ENCODE data around the gene RGP1. TPM values are rescaled to one million over a fixed set of nuclear protein-coding genes. Genes with fewer than 3 reads are reported as not detected.

The RGP1 gene
- total RNA-seq, 2 donors from 2014 or later = 21.3 to 25.7 TPM

DNA sequence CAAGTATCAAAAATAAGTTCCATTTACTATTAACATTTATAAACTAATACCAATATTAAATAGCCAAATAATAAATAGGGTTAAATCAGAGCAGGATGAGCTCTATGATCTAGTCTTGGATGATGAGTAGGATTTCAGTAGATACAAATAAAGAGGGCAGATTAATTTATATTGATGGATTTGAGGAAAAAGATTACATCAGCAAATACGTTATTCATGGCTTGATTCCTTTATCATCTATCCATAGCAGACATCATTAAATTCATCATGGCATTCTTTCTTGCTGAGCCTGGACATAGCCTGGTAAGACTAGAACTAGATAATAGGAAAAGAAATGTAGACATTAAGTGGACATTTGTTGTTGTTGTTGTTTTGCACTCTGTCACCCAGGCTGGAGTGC, 18.4 kb downstream of the RGP1 start:
- peaks cover 0 to 22% of the 10 kb centered on the region in 2 donors for H3K4me1 ChIP-seq
- no peaks in the 10 kb centered on the region for H3K36me3 ChIP-seq
- no peaks in the 10 kb centered on the region for H3K27me3 ChIP-seq
- TF ChIP-seq, protein P1, sequence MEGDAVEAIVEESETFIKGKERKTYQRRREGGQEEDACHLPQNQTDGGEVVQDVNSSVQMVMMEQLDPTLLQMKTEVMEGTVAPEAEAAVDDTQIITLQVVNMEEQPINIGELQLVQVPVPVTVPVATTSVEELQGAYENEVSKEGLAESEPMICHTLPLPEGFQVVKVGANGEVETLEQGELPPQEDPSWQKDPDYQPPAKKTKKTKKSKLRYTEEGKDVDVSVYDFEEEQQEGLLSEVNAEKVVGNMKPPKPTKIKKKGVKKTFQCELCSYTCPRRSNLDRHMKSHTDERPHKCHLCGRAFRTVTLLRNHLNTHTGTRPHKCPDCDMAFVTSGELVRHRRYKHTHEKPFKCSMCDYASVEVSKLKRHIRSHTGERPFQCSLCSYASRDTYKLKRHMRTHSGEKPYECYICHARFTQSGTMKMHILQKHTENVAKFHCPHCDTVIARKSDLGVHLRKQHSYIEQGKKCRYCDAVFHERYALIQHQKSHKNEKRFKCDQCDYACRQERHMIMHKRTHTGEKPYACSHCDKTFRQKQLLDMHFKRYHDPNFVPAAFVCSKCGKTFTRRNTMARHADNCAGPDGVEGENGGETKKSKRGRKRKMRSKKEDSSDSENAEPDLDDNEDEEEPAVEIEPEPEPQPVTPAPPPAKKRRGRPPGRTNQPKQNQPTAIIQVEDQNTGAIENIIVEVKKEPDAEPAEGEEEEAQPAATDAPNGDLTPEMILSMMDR (IDR thresholded peaks at IDR 0.05) = no peak
- no peak overlapping the region for H3K4me3 ChIP-seq
- H3K27ac ChIP-seq = no peak overlapping the region
- H3K9me3 ChIP-seq = no peaks in the 10 kb centered on the region
- no peak for DNase-seq (ENCODE audit: low spot score)

DNA sequence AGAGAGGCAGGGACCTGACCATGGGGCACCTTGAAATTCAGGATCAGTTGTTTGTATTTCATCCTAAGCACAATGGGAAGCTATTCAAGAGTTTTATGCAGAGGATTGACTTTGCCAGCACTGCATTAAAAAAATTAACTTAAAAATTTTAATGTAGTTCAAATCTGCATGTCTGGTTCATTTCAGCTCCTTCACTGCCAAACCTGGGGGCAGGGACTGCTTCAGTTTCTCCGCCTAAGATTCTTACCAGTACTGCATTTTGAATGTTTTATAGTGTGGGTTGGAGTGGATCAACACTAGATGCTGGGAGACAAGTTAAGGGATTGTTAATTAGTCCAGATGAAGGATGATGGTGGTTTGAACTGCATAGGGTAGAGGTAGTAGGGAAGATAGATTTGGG, 20.7 kb downstream of the RGP1 start:
- no peak for DNase-seq (ENCODE audit: low spot score)
- TF ChIP-seq, protein P1 (IDR thresholded peaks at IDR 0.05) = no peak
- H3K27ac ChIP-seq = no peak overlapping the region
- no peaks in the 10 kb centered on the region for H3K36me3 ChIP-seq
- H3K4me1 ChIP-seq = peaks cover 0 to 22% of the 10 kb centered on the region in 2 donors
- H3K4me3 ChIP-seq = no peak overlapping the region
- H3K27me3 ChIP-seq = no peaks in the 10 kb centered on the region
- no peaks in the 10 kb centered on the region for H3K9me3 ChIP-seq

DNA sequence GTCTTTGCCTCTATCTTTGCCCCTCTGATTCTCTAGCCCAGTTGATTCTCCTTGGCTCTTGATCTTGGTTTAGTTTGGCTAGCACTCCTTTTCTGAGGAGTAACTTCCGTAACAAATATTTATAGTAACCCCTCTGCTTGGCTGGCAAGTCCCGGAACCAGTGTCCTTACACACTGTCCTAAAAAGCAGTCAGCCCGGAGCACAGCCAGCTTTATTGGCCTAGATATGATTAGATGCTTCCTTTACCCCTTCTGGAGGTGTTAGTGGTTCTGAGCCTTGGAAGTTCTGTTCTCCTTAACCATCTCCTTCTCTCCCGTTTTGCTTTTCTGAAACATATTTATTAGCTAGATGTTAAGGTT, 22.0 kb downstream of the RGP1 start:
- Histone ChIP-seq H3K4me1 (peaks cover 0 to 31% of the 10 kb centered on the region in 2 donors), H3K27me3 (no peaks in the 10 kb centered on the region), H3K9me3 (no peaks in the 10 kb centered on the region), H3K4me3 (no peak overlapping the region), H3K36me3 (no peaks in the 10 kb centered on the region), H3K27ac (peak overlapping the region; percentile 69 to 75)
- TF ChIP-seq, protein P1 (IDR thresholded peaks at IDR 0.05) = no peak
- DNase-seq (ENCODE audit: low spot score) = no peak

DNA sequence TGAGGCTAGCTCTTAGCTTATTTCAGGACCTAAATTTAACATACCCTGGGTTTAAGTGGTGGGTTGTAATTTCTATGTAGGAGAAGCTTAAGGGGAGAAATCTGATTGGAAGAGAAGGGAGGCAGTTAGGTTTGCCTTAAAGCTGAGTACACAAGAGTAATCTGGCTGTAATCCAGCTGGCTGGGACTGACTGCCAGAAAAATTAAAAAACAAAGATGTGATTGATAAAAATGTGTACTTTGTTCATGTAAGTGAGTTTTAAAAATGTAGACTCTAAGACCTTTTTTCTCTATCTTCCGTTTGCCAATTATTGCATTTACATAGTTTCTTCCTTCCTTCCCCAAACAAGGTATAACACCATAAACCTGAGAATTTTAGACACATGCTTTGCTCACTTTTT, 22.4 kb downstream of the RGP1 start:
- no peak overlapping the region for H3K4me3 ChIP-seq
- no peaks in the 10 kb centered on the region for H3K9me3 ChIP-seq
- peak overlapping the region; percentile 69 to 75 for H3K27ac ChIP-seq
- H3K4me1 ChIP-seq = peaks cover 0 to 31% of the 10 kb centered on the region in 2 donors
- no peak for DNase-seq (ENCODE audit: low spot score)
- TF ChIP-seq, protein P1 (IDR thresholded peaks at IDR 0.05) = no peak
- H3K27me3 ChIP-seq = no peaks in the 10 kb centered on the region
- H3K36me3 ChIP-seq = no peaks in the 10 kb centered on the region

DNA sequence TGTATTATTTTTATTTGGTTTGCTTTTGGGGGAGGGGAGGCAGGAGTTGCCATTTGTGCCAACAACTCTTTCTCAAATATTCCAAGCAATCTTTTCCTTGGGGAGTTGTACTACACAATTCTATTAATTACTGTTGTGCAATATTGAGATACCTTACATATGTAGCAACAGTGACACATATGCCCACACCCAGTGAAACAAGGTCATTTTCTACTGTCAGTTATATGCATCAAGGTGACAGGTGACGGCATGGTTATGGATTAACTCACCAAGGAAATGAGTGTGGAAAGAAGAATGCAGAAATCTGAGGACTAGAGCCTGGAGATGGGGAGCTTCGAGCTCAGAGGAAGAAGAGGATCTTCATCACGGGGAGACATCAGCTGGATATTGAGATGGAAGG, 22.9 kb downstream of the RGP1 start:
- Histone ChIP-seq H3K4me3 (no peak overlapping the region), H3K27ac (peak overlapping the region; percentile 69 to 75), H3K27me3 (no peaks in the 10 kb centered on the region), H3K36me3 (no peaks in the 10 kb centered on the region), H3K4me1 (peaks cover 0 to 31% of the 10 kb centered on the region in 2 donors), H3K9me3 (no peaks in the 10 kb centered on the region)
- TF ChIP-seq, protein P1 (IDR thresholded peaks at IDR 0.05) = no peak
- DNase-seq (ENCODE audit: low spot score) = no peak

DNA sequence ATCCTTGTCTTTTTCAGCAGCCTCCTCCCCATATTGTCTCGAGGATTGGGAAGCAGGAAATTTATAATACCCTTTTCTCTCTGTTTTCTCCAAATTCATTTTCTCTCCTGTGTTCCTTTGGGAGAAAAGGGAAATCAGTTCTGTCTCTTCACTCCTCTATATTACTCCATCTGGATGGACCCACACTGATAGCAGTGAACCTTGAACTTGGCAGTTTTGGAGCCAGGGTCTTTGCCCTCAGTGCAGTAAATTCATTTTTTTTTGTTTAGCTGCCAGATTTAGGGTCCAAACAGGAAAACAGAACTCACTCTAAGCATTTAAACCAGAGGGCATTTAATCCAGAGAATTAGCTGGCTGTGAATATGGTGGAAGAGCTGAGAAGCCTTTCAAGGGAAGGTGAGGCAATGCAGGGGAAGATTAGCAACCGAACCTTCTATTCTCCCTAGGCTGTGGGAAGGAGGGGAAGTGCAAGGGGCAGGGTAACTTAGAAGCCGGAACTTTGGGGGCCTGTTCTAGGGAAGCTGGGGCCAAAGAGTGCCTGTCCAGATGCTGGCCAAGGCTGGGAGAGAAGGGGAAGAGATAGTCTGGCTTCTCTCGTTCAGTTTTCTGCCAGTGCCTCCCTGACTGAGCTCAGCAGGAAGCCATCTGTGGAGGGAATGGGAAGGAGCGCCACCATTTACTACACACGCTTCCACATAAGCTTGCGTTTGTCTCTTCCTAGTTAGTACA, 26.0 kb downstream of the RGP1 start:
- H3K4me1 ChIP-seq = peaks cover 0 to 31% of the 10 kb centered on the region in 2 donors
- H3K27me3 ChIP-seq = no peaks in the 10 kb centered on the region
- H3K36me3 ChIP-seq = no peaks in the 10 kb centered on the region
- H3K9me3 ChIP-seq = no peaks in the 10 kb centered on the region
- no peak overlapping the region for H3K27ac ChIP-seq
- no peak for DNase-seq (ENCODE audit: low spot score)
- no peak overlapping the region for H3K4me3 ChIP-seq
- TF ChIP-seq, protein P1 (IDR thresholded peaks at IDR 0.05) = no peak

Data from right atrium auricular region (tissue), 2 donors.